Dendritic cell treated with granulocyte-macrophage colony-stimulating factor and Interleukin-4, amounts not matched to agents 40 ng/mL and 50 ng/mL, for 4 days (primary cell): ENCODE results near the gene B3GLCT.
A peak's percentile ranks its signal among the peaks of the same experiment; 100 is the strongest.
"Not testable (repeated sequence)": the region's sequence is repeated elsewhere in the genome, so short reads cannot be mapped to it uniquely, and the experiment has no call there.

ENCODE experiments used
- H3K27ac Mint-ChIP-seq: one replicate; pipeline ENCODE4 v1.8.0; 2022; ENCODE audit warnings: mild to moderate bottlenecking, mixed read lengths
- H3K27me3 Mint-ChIP-seq: one replicate; pipeline ENCODE4 v1.8.0; 2022; ENCODE audit warnings: mild to moderate bottlenecking, mixed read lengths
- H3K36me3 Mint-ChIP-seq: one replicate; pipeline ENCODE4 v1.8.0; 2022; ENCODE audit warnings: low read depth, mixed read lengths
- H3K4me1 Mint-ChIP-seq: one replicate; pipeline ENCODE4 v1.8.0; 2022; ENCODE audit warnings: low read depth, mixed read lengths
- H3K4me3 Mint-ChIP-seq: one replicate; pipeline ENCODE4 v1.8.0; 2022; ENCODE audit warnings: mild to moderate bottlenecking, moderate library complexity, mixed read lengths
- H3K9me3 Mint-ChIP-seq: one replicate; pipeline ENCODE4 v1.8.0; 2022; ENCODE audit warnings: mixed read lengths
- intact Hi-C: fragments of 100-400 bp; cut with micrococcal nuclease; formaldehyde crosslinking; loops from one replicate; pipeline ENCODE4 v1.15.0; 2022

The B3GLCT gene

DNA sequence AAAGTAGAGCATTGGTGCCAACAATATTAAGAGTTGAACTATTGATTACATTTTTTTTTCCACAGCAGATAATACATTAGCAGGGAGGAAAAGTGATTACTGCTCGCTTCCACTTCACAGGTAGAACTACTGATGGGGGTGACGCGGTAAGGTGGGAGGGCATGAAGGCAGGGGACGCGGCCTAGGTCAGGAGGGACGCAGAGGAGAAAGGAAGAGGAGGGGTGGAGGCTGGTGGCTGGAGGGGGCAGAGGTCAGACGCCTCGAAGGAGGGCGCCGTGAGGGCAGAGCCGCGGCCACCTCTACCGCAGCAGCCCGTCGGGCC is 287 bp upstream of the B3GLCT start:
- peak overlapping the region; percentile 77 for H3K4me3 Mint-ChIP-seq
- peak overlapping the region; percentile 81 for H3K27ac Mint-ChIP-seq
- intact Hi-C loops = loop anchor here (10.0 kb wide), 1 partner anchor 225 kb away; no protein-coding TSS in a partner anchor
- H3K4me1 Mint-ChIP-seq = peaks cover 48% of the 10 kb centered on the region
- no peaks in the 10 kb centered on the region for H3K36me3 Mint-ChIP-seq
- H3K9me3 Mint-ChIP-seq = no peaks in the 10 kb centered on the region
- H3K27me3 Mint-ChIP-seq = peaks cover 4% of the 10 kb centered on the region

DNA sequence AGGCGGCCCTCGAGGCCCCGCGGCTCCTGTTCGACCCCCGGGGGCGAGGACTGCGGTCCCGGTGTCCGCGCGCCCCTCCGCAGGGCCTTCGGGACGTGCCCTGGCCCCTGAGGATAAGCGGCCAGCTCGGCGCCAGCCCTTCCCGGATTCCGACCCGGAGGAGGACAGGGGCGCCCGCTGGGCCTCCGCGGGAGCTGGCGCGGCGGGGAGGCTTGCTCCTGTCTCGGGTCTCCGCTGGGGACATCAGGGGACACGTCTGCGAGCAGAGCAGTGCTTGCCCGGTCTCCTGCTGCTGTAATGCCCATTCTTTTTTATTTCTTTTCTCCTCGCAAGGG is 829 bp downstream of the B3GLCT start:
- peaks cover 4% of the 10 kb centered on the region for H3K27me3 Mint-ChIP-seq
- H3K4me3 Mint-ChIP-seq = peak overlapping the region; percentile 64
- intact Hi-C loops = loop anchor here (2.0 kb wide), 1 partner anchor 38 kb away; no protein-coding TSS in a partner anchor
- no peaks in the 10 kb centered on the region for H3K9me3 Mint-ChIP-seq
- peak overlapping the region; percentile 81 for H3K27ac Mint-ChIP-seq
- H3K36me3 Mint-ChIP-seq = no peaks in the 10 kb centered on the region
- peaks cover 50% of the 10 kb centered on the region for H3K4me1 Mint-ChIP-seq

- H3K36me3 Mint-ChIP-seq = no peaks in the 10 kb centered on the region
- intact Hi-C loops = loop anchor here (2.0 kb wide), 1 partner anchor 39 kb away; no protein-coding TSS in a partner anchor
- peaks cover 46% of the 10 kb centered on the region for H3K4me1 Mint-ChIP-seq
- peak overlapping the region; percentile 81 for H3K27ac Mint-ChIP-seq
- no peaks in the 10 kb centered on the region for H3K9me3 Mint-ChIP-seq
- peaks cover 4% of the 10 kb centered on the region for H3K27me3 Mint-ChIP-seq
- peak overlapping the region; percentile 64 for H3K4me3 Mint-ChIP-seq
Measured at GRCh38 chr13:31201341-31202031, 1.7 kb downstream of the B3GLCT start.

DNA sequence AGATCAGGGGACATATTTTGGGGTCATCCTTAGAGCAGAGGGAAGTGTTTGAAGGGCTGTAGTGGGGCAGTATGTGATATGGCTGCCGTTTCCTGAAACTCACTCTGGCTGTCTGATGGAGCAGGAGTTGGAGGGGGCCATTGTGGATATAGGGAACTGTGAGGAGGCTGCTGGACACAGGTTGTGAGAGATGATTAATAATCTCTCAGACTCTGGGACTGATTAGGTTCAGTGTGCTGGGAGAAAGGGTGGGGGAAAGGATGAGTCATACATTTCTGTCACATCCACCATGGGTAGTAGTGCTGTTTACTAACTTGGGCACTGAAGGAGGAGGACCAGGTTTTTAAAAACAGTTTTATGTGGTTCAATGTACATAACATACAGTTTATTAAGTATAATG is 4.8 kb downstream of the B3GLCT start:
- peaks cover 56% of the 10 kb centered on the region for H3K4me1 Mint-ChIP-seq
- H3K4me3 Mint-ChIP-seq = no peak overlapping the region
- H3K36me3 Mint-ChIP-seq = no peaks in the 10 kb centered on the region
- intact Hi-C loops = no loop called here
- peaks cover under 1% of the 10 kb centered on the region for H3K27me3 Mint-ChIP-seq
- no peaks in the 10 kb centered on the region for H3K9me3 Mint-ChIP-seq
- no peak overlapping the region for H3K27ac Mint-ChIP-seq

DNA sequence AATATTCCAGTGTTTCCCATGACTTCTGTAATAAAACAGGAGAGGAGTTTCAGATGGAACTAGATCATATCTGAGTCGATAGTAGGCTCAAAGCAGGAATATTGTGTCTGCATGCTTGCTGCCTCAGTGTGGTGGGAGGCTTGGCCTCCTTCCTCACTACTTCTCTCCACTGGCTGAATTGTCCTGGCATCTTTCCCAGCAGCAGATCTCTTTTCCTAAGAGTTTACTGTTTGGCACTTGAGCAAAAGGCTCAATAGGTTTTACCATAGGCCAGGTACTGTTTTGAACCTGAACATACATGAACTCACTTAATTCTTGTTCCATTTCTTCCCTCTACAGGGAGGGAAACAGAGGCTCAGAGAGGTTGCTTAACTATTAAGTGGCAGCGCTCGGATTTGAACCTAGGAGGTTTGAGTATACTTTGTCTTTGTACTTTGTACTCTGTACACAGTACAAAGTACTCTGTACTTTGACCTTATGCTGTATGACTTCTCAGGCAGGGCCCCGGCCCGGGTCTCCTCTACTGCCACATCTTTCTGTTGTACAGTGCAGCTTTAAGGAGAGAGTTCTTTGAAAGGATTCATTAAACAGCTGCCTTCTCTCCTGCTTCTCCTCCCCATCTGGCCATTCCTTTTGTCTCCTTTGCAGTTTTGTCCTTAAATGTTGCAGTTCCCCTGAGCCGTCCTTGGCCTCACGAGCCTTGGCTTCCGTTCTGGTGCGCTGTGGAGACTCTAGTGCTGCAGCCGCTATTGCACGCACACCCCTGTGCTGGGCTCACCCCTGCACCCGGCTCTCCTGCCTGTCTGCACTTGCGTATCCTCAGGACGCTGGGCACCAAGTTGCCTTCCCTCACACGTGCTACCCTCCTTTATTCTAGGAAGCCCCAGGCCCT is 8.1 kb downstream of the B3GLCT start:
- Mint-ChIP-seq H3K27ac (peak overlapping the region; percentile 47), H3K27me3 (no peaks in the 10 kb centered on the region), H3K36me3 (no peaks in the 10 kb centered on the region), H3K4me3 (peak overlapping the region; percentile 7), H3K9me3 (no peaks in the 10 kb centered on the region), H3K4me1 (peaks cover 59% of the 10 kb centered on the region)
- intact Hi-C loops = no loop called here

DNA sequence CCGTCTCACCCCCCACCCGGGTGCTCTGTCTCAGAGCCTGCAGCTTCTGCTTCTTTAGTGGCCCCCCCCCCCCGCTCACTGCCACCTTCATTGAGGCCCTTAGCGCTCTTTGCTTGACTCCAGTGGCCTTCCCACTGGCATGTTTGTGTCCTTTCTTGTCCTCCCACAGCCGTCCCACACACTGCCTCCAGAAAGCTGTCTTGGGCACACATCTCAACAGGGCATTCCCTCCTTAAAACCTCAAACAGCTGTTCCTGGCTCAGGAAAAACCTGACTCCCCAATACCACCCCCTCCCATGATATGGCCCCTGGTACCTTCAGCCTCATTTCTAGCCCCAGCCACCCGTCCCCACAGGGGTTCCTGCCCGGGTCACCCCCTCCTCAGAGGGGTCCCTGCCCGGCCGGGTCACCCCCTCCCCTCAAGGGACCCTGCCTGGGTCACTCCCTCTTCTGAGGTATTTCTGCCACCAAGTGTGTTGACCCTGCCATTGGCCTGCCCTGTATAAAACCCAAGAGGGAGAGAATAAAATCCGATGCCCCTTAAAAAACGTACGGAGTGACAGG is 8.9 kb downstream of the B3GLCT start:
- peak overlapping the region; percentile 47 for H3K27ac Mint-ChIP-seq
- H3K9me3 Mint-ChIP-seq = no peaks in the 10 kb centered on the region
- no peaks in the 10 kb centered on the region for H3K36me3 Mint-ChIP-seq
- intact Hi-C loops = no loop called here
- no peaks in the 10 kb centered on the region for H3K27me3 Mint-ChIP-seq
- peaks cover 58% of the 10 kb centered on the region for H3K4me1 Mint-ChIP-seq
- H3K4me3 Mint-ChIP-seq = peak overlapping the region; percentile 7

- H3K4me3 Mint-ChIP-seq = peak overlapping the region; percentile 52
- no peaks in the 10 kb centered on the region for H3K27me3 Mint-ChIP-seq
- H3K9me3 Mint-ChIP-seq = no peaks in the 10 kb centered on the region
- H3K27ac Mint-ChIP-seq = peak overlapping the region; percentile 47
- H3K36me3 Mint-ChIP-seq = no peaks in the 10 kb centered on the region
- peaks cover 58% of the 10 kb centered on the region for H3K4me1 Mint-ChIP-seq
- intact Hi-C loops = no loop called here
Measured at GRCh38 chr13:31209172-31209840, 9.5 kb downstream of the B3GLCT start.

GRCh38 chr13:31209841-31210210 is 10.1 kb downstream of the B3GLCT start:
- Mint-ChIP-seq H3K27me3 (no peaks in the 10 kb centered on the region), H3K27ac (peak overlapping the region; percentile 47), H3K9me3 (no peaks in the 10 kb centered on the region), H3K4me1 (peaks cover 56% of the 10 kb centered on the region), H3K36me3 (no peaks in the 10 kb centered on the region), H3K4me3 (peak overlapping the region; percentile 52)
- intact Hi-C loops = no loop called here

- Mint-ChIP-seq H3K36me3 (no peaks in the 10 kb centered on the region), H3K4me1 (peaks cover 49% of the 10 kb centered on the region), H3K27me3 (no peaks in the 10 kb centered on the region), H3K4me3 (no peak overlapping the region), H3K9me3 (no peaks in the 10 kb centered on the region), H3K27ac (peak overlapping the region; percentile 64)
- intact Hi-C loops = no loop called here
Measured at GRCh38 chr13:31213651-31214289, 14.0 kb downstream of the B3GLCT start.

DNA sequence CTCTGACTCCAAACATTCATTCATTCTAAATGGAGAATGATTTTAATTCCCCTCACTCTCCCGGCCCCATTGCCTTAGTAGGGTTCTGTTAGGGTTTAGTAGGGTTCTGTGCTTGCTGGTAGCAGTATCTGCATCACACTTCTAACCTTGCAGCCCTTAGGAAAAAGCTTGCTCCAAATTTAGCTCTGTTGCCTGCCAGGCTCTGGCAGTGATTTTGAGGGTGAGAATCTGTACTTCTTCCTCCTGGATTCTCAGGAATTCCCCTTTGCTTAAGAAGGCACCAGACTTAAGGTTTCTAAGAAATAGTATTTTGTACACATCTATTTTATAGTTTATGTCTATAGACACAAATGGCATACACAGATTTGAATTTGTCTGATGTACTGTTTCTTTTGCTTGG is 14.7 kb downstream of the B3GLCT start:
- no peaks in the 10 kb centered on the region for H3K27me3 Mint-ChIP-seq

DNA sequence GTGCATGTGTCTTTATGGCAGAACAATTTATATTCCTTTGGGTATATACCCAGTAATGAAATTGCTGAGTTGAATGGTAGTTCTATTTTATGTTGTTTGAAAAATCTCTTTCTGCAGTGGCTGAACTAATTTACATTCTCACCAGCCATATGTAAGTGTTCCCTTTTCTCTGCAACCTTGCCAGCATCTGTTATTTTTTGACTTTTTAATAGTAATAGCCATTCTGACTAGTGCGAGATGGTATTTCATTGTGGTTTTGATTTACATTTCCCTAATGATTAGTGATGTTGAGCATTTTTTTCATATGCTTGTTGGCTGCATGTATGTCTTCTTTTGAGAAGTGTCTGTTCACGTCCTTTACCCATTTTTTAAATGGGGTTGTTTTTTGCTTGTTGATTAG is 17.1 kb downstream of the B3GLCT start:
- peaks cover 30% of the 10 kb centered on the region for H3K4me1 Mint-ChIP-seq
- H3K36me3 Mint-ChIP-seq, H3K4me3 Mint-ChIP-seq, intact Hi-C loops, H3K9me3 Mint-ChIP-seq, H3K27ac Mint-ChIP-seq, H3K27me3 Mint-ChIP-seq: not testable (repeated sequence)

More for the DNA sequence above, 14.7 kb downstream of the B3GLCT start:
- Mint-ChIP-seq H3K36me3 (no peaks in the 10 kb centered on the region), H3K9me3 (no peaks in the 10 kb centered on the region), H3K27ac (peak overlapping the region; percentile 64), H3K4me3 (no peak overlapping the region), H3K4me1 (peaks cover 42% of the 10 kb centered on the region)
- intact Hi-C loops = no loop called here

GRCh38 chr13:31219909-31220598 is 20.3 kb downstream of the B3GLCT start:
- no peak overlapping the region for H3K4me3 Mint-ChIP-seq
- H3K27me3 Mint-ChIP-seq = no peaks in the 10 kb centered on the region
- peaks cover 11% of the 10 kb centered on the region for H3K4me1 Mint-ChIP-seq
- H3K9me3 Mint-ChIP-seq = no peaks in the 10 kb centered on the region
- intact Hi-C loops = no loop called here
- H3K27ac Mint-ChIP-seq = no peak overlapping the region
- H3K36me3 Mint-ChIP-seq = peaks cover 7% of the 10 kb centered on the region

DNA sequence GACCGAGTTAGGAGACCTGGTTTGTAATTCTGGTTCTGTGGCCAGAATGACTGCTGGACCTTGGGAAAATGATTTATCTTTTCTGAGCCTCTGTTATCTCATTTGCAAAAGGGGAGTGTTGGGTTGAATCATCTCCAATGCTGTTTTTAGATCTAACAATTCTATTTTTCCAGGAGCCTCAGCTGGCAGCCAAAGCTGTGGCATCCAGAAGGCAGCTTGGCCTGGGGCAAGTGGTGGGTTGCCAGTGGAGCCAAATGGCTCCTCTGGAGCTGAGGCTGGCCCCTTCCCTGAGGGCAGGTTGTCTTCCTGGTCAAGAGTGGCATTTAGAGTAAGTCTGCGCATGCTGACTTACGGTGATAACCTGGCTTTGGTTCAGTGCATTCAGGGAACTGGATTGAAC is 21.3 kb downstream of the B3GLCT start:
- H3K36me3 Mint-ChIP-seq = peaks cover 7% of the 10 kb centered on the region
- H3K4me1 Mint-ChIP-seq = peaks cover 4% of the 10 kb centered on the region
- no peak overlapping the region for H3K4me3 Mint-ChIP-seq
- no peak overlapping the region for H3K27ac Mint-ChIP-seq
- H3K9me3 Mint-ChIP-seq = no peaks in the 10 kb centered on the region
- intact Hi-C loops = no loop called here
- no peaks in the 10 kb centered on the region for H3K27me3 Mint-ChIP-seq
